HepG2 (cell line): ENCODE measurements around the gene CSTF1. TPM values are rescaled to one million over a fixed set of nuclear protein-coding genes. Genes with fewer than 3 reads are reported as not detected.

Experiments
- FOXO1 ChIP-seq: sonication (generic); formaldehyde crosslinking; IDR thresholded peaks from 2 replicates; pipeline ENCODE4 v1.4.0; 2020; ENCODE audit warnings: missing genetic modification reagents
- HNRNPK ChIP-seq: fragments of 200-400 bp; formaldehyde crosslinking; IDR thresholded peaks from 2 replicates; pipeline ENCODE4 v1.6.1; 2018; ENCODE audit warnings: low read length, low read depth, moderate library complexity, mild to moderate bottlenecking; ENCODE audit not compliant: poor library complexity, severe bottlenecking
- KDM3A ChIP-seq: IDR thresholded peaks from 2 replicates; pipeline ENCODE4 v1.6.1; 2018; ENCODE audit warnings: low read depth, missing compliant biosample characterization
- KIAA2018 ChIP-seq: sonication (generic); formaldehyde crosslinking; IDR thresholded peaks from 2 replicates; pipeline ENCODE4 v1.5.0; 2020; ENCODE audit warnings: mild to moderate bottlenecking, missing genetic modification reagents, borderline replicate concordance
- MED8 ChIP-seq: sonication (generic); formaldehyde crosslinking; IDR thresholded peaks from 2 replicates; pipeline ENCODE4 v1.8.1; 2023; ENCODE audit warnings: mild to moderate bottlenecking, missing genetic modification reagents; ENCODE audit not compliant: insufficient replicate concordance
- NAIF1 ChIP-seq: sonication (generic); formaldehyde crosslinking; IDR thresholded peaks from 2 replicates; pipeline ENCODE4 v1.5.0; 2020; ENCODE audit warnings: mild to moderate bottlenecking, missing genetic modification reagents, borderline replicate concordance
- SALL2 ChIP-seq: sonication (generic); formaldehyde crosslinking; IDR thresholded peaks from 2 replicates; pipeline ENCODE4 v1.8.1; 2023; ENCODE audit warnings: mild to moderate bottlenecking, missing genetic modification reagents, inconsistent platforms
- ZBTB42 ChIP-seq: sonication (generic); formaldehyde crosslinking; IDR thresholded peaks from 2 replicates; pipeline ENCODE4 v1.5.0; 2020; ENCODE audit warnings: mild to moderate bottlenecking, missing genetic modification reagents
- ZFP90 ChIP-seq: sonication (generic); formaldehyde crosslinking; IDR thresholded peaks from 2 replicates; pipeline ENCODE4 v1.8.0; 2022; ENCODE audit warnings: missing genetic modification reagents, mild to moderate bottlenecking, inconsistent platforms, borderline replicate concordance
- ZNF230 ChIP-seq: sonication (generic); formaldehyde crosslinking; IDR thresholded peaks from 2 replicates; pipeline ENCODE4 v1.4.0; 2020; ENCODE audit warnings: mild to moderate bottlenecking, missing genetic modification reagents
- ZNF260 ChIP-seq: sonication (generic); formaldehyde crosslinking; IDR thresholded peaks from 2 replicates; pipeline ENCODE4 v1.4.0; 2020; ENCODE audit warnings: missing genetic modification reagents, low read depth, mild to moderate bottlenecking, borderline replicate concordance
- ZNF33A ChIP-seq: sonication (generic); formaldehyde crosslinking; IDR thresholded peaks from 2 replicates; pipeline ENCODE4 v1.5.1; 2020; ENCODE audit warnings: missing genetic modification reagents, mild to moderate bottlenecking, moderate library complexity, borderline replicate concordance
- ZNF770 ChIP-seq: sonication (generic); formaldehyde crosslinking; IDR thresholded peaks from 2 replicates; pipeline ENCODE4 v1.5.0; 2020; ENCODE audit warnings: mild to moderate bottlenecking, missing genetic modification reagents
- ZUFSP ChIP-seq: sonication (generic); formaldehyde crosslinking; IDR thresholded peaks from 2 replicates; pipeline ENCODE4 v1.9.0; 2021; ENCODE audit warnings: missing genetic modification reagents, mild to moderate bottlenecking, borderline replicate concordance
- polyA plus RNA-seq, 8 experiments: library from polyadenylated mRNA; depleted of rRNA in 3 of 8; stranded (reverse) in 7 of 8; unstranded in 1 of 8; fragments of >200 nt; fragmentation: Illumina TruSeq in 4 of 8; extraction: Trizol in 4 of 8; gene quantifications; 2 replicates each; pipeline versions ENCODE4 v1.2.1 to v1.2.3, GENCODE V29; 2011 to 2016; ENCODE audit warnings: low read depth in 4 of 8, missing spikeins in 1 of 8, mixed read lengths in 1 of 8; ENCODE audit not compliant: insufficient read depth in 1 of 8
- total RNA-seq, 5 experiments: library from RNA; depleted of rRNA; stranded (reverse); fragments of >200 nt; fragmentation: Illumina TruSeq; extraction: Trizol; gene quantifications; 2 replicates each; pipeline ENCODE4 v1.2.3, GENCODE V29; 2016; ENCODE audit warnings: low read depth in 1 of 5

Gene CSTF1
- total and polyA plus RNA-seq, 2 of the 13 experiments (the other 11 are each of a cell fraction or from before 2014, with no cell fraction given): 70.9 to 100 TPM

- TF ChIP-seq ZNF260 (CRISPR knock-in tag) (no peak), ZNF230 (CRISPR knock-in tag) (no peak), ZNF33A (CRISPR knock-in tag) (no peak), HNRNPK (no peak), ZNF770 (no peak; the same call in none of the 2 replicates), KDM3A (CRISPR knock-in tag) (no peak; the same call in 1 of the 2 replicates), ZFP90 (CRISPR knock-in tag) (no peak), MED8 (CRISPR knock-in tag) (peak; percentile 56), KIAA2018 (no peak), NAIF1 (CRISPR knock-in tag) (peak; percentile 72; the same call in 1 of the 2 replicates), ZBTB42 (no peak), ZUFSP (no peak), FOXO1 (CRISPR knock-in tag) (no peak), SALL2 (CRISPR knock-in tag) (0 out of 2 replicates have a peak, but pooled peaks have one; percentile 38)
These were observed 33.0 kb upstream of the CSTF1 start (continued) for GRCh38 chr20:56359212-56360132.
